Retinal pigment epithelial cell (primary cell): ENCODE results near the gene USH1C.

Experiments used
- DNase-seq: peaks from one replicate; pipeline ENCODE4 v3.0.0-alpha.2; 2010; ENCODE audit warnings: low read depth
- H3K4me3 ChIP-seq: 2 replicates; pipeline ENCODE4 v1.5.1; 2011; ENCODE audit warnings: mild to moderate bottlenecking, low read length, control low read depth, moderate library complexity
- TF ChIP-seq, protein P1 (sequence below): conservative IDR thresholded peaks from 2 replicates; pipeline ENCODE4 v1.5.1; 2011; ENCODE audit warnings: low read depth, low read length, control low read depth, inconsistent platforms

USH1C gene

DNA sequence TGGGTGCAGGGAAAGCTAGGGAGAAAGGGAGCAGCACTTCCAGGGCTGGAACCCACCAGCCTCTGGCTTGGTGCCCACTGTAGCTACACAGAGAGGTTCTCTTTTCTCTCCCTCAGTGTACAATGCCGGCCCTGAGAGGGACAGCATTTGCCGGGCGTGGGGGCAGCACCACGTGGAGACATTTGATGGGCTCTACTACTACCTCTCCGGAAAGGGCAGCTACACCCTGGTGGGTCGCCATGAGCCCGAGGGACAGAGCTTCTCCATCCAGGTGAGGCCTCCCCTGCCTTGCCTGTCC, 9.0 kb upstream of the USH1C start:
- TF ChIP-seq, protein P1, sequence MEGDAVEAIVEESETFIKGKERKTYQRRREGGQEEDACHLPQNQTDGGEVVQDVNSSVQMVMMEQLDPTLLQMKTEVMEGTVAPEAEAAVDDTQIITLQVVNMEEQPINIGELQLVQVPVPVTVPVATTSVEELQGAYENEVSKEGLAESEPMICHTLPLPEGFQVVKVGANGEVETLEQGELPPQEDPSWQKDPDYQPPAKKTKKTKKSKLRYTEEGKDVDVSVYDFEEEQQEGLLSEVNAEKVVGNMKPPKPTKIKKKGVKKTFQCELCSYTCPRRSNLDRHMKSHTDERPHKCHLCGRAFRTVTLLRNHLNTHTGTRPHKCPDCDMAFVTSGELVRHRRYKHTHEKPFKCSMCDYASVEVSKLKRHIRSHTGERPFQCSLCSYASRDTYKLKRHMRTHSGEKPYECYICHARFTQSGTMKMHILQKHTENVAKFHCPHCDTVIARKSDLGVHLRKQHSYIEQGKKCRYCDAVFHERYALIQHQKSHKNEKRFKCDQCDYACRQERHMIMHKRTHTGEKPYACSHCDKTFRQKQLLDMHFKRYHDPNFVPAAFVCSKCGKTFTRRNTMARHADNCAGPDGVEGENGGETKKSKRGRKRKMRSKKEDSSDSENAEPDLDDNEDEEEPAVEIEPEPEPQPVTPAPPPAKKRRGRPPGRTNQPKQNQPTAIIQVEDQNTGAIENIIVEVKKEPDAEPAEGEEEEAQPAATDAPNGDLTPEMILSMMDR: no peak
- no peak for DNase-seq
- H3K4me3 ChIP-seq: no peak overlapping the region

DNA sequence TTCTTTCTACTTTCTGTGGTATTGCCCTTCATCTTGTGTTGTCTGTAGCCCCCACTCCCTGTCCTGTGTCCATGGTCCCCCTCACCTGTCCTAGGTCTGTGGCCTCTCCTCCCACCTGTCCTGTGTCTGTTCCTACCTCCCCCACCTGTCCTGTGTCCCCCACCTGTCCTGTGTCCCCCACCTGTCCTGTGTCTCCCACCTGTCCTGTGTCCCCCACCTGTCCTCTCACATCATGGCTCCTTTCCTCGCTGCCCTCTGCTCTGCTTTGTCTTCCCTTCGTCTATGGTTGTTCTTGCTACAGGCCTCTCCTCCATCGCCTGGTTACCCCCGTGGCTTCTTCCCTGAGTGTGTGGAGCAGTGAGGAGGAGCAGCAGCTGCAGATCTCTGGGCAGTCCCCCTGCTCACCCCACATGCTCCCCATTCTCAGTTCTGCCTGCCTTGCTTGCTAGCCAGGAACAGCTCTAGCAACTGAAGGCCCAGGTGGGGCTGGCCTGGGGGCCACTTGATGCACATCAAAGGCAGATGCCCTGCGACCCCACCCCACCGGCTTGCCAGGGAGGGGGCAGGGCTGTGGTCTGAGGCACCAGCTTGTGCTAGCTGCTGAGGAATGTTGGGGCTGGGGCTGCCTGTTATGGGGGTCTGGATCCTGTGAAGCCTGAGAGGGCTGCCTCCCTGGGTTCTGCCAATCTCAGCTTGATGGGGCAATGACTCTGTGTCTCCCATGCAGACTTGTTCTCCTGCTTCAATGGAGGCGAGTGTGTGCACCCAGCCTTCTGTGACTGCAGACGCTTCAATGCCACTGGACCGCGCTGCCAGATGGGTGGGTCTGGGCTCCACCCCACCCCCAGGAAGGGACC, 8.4 kb upstream of the USH1C start:
- TF ChIP-seq, protein P1: no peak
- H3K4me3 ChIP-seq: no peak overlapping the region
- no peak for DNase-seq

DNA sequence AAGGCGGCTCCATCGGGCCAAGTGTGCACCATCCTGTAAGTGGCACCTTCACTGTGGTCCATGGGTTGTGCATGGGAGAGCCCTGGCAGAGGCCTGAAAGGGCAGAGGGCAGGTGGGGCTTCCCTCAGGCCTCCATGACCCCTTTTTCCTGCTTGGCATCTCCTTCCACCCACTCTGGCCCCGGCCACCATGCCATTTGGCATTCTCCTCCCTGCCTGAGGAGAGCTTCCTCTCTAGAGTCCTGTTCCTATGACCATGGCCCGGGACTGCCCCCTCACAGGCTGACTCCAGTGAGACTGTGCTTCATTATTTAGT, 7.8 kb upstream of the USH1C start:
- no peak overlapping the region for H3K4me3 ChIP-seq
- DNase-seq: no peak
- TF ChIP-seq, protein P1: no peak

DNA sequence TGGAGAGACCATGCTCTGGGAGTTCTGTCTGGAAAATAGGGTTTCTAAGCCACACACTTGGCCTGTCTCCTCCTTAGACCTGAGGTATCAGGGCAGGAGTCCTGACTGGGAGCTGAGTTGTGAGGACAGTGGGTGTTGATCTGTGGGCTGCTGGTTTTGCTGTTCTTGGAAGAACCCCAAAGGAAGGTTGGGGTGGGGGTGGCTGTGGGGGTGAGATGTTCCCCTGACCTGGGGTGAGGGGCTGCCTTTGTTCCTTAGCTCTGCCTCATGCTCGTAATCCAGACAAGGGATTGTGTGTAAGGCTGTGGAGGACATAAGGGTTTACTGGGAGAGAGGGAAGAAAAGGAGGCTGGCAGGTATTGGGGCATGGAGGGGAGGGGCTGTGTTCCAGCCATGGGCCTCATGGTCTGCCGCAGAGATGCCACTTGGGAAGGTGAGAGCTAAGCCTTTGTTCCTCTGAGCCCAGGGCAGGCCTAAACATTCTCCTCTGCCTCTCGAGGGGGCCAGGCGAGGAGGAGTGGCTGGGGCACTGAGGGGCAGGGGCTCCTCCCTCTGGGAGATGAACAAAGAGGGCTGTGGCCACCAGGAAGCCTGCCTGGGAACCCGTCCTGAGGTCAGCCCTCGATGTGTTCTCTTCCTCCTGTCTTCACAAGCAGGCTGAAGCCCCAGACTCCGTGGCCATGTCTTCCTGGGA, 7.3 kb upstream of the USH1C start:
- no peak for DNase-seq
- TF ChIP-seq, protein P1: no peak
- no peak overlapping the region for H3K4me3 ChIP-seq

DNA sequence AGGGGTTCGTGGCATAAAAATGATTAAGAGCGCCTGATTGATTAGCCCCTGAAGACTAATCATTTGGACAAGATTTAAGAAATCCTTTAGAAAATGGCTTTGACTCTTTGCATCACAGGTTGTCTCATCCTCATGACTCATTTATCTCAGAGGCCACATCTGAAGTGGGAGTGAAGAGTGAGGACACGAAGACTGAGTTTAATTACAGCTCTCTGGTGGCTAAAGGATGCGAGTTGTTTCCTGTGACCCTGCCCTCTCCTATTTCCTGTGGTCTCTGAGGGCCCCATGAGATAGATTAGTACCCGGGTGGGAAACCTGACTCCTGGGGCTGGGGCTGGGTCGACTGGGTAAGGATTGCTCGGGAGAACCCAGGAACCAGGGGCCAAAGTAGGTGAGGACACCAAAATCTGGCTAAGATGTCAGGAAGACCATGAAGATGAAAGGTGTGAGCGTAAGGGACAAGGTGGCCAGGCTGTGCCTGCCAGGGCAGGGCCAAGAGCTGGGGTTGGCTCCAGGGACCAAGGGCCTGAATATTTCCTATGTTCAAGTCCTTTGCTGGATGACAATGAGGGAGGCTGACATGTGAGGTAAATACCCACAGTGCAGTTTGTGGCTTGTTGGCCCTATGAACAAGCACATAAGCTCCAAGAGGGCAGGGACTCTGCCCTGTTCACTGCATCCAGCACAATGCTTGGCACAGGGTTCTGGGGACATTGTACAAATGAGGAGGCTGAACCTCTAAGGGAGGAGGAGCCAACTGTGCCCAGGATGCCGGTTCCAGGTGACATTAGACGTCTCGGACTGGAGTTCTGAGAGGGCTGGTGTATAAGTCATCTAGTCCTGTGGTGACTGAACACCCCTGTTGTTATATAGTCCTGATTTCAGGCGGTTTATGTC, 6.5 kb upstream of the USH1C start:
- TF ChIP-seq, protein P1: no peak
- H3K4me3 ChIP-seq: no peak overlapping the region
- DNase-seq: no peak

DNA sequence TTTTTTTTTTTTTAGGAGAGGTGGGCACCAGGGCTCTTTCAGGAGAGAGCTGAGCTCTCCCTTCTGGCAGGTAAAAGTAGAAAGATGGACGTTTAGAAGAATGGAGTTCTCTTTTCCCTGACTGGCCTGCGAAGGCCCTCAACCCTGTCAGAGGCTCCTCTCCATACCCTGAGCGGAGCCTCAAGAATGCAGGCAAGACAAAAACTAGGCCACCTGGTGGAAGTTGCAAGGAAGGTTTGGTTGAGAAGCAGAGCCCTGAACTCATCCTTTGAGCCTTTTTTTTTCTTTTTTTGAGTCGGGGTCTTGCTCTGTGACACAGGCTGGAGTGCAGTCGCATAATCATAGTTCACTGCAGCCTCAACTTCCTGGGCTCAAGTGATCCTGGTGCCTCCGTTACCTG, 4.2 kb upstream of the USH1C start:
- no peak for DNase-seq
- H3K4me3 ChIP-seq: no peak overlapping the region
- TF ChIP-seq, protein P1: peak; percentile 23
